ENCODE measurements around the gene SULF2. TPM values are rescaled to one million over a fixed set of nuclear protein-coding genes. Genes with fewer than 3 reads are reported as not detected.

The SULF2 gene
- total and polyA plus RNA-seq, 9 of the 15 experiments (the other 6 are each of a cell fraction or from before 2014, with no cell fraction given), result 0.33 TPM; not detected in 8

DNA sequence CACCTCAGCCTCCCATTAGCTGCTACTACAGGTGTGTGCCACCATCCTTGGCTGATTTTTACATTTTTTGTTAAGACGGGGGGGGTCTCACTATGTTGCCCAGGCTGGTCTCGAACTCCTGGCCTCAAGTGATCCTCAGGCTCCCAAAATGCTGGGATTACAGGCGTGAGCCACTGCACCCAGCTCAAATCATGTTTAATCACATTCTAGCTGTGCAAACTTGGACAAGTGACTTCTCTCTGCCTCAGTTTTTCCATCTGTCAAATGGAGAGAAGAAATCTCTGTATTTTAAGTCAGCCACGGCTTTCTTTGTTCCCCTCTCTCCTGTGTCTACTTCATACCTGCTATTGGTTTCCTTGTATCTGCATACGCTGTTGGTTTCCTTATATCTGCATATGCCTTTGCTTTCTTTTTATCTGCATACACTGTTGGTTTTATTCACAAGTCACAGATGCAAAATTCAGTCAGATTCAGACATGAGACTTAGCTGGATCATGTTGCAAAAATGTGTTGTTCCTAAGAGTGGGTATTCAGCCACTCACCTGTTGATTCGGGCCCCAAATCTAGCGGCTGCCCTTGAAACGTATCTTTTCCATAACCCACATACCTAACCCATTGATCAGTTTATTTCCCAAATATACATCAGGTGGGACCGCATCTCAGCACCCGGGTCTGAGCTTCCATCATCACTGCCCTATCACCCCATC is 30.2 kb downstream of the SULF2 start (continued):
- TF ChIP-seq, protein P1, sequence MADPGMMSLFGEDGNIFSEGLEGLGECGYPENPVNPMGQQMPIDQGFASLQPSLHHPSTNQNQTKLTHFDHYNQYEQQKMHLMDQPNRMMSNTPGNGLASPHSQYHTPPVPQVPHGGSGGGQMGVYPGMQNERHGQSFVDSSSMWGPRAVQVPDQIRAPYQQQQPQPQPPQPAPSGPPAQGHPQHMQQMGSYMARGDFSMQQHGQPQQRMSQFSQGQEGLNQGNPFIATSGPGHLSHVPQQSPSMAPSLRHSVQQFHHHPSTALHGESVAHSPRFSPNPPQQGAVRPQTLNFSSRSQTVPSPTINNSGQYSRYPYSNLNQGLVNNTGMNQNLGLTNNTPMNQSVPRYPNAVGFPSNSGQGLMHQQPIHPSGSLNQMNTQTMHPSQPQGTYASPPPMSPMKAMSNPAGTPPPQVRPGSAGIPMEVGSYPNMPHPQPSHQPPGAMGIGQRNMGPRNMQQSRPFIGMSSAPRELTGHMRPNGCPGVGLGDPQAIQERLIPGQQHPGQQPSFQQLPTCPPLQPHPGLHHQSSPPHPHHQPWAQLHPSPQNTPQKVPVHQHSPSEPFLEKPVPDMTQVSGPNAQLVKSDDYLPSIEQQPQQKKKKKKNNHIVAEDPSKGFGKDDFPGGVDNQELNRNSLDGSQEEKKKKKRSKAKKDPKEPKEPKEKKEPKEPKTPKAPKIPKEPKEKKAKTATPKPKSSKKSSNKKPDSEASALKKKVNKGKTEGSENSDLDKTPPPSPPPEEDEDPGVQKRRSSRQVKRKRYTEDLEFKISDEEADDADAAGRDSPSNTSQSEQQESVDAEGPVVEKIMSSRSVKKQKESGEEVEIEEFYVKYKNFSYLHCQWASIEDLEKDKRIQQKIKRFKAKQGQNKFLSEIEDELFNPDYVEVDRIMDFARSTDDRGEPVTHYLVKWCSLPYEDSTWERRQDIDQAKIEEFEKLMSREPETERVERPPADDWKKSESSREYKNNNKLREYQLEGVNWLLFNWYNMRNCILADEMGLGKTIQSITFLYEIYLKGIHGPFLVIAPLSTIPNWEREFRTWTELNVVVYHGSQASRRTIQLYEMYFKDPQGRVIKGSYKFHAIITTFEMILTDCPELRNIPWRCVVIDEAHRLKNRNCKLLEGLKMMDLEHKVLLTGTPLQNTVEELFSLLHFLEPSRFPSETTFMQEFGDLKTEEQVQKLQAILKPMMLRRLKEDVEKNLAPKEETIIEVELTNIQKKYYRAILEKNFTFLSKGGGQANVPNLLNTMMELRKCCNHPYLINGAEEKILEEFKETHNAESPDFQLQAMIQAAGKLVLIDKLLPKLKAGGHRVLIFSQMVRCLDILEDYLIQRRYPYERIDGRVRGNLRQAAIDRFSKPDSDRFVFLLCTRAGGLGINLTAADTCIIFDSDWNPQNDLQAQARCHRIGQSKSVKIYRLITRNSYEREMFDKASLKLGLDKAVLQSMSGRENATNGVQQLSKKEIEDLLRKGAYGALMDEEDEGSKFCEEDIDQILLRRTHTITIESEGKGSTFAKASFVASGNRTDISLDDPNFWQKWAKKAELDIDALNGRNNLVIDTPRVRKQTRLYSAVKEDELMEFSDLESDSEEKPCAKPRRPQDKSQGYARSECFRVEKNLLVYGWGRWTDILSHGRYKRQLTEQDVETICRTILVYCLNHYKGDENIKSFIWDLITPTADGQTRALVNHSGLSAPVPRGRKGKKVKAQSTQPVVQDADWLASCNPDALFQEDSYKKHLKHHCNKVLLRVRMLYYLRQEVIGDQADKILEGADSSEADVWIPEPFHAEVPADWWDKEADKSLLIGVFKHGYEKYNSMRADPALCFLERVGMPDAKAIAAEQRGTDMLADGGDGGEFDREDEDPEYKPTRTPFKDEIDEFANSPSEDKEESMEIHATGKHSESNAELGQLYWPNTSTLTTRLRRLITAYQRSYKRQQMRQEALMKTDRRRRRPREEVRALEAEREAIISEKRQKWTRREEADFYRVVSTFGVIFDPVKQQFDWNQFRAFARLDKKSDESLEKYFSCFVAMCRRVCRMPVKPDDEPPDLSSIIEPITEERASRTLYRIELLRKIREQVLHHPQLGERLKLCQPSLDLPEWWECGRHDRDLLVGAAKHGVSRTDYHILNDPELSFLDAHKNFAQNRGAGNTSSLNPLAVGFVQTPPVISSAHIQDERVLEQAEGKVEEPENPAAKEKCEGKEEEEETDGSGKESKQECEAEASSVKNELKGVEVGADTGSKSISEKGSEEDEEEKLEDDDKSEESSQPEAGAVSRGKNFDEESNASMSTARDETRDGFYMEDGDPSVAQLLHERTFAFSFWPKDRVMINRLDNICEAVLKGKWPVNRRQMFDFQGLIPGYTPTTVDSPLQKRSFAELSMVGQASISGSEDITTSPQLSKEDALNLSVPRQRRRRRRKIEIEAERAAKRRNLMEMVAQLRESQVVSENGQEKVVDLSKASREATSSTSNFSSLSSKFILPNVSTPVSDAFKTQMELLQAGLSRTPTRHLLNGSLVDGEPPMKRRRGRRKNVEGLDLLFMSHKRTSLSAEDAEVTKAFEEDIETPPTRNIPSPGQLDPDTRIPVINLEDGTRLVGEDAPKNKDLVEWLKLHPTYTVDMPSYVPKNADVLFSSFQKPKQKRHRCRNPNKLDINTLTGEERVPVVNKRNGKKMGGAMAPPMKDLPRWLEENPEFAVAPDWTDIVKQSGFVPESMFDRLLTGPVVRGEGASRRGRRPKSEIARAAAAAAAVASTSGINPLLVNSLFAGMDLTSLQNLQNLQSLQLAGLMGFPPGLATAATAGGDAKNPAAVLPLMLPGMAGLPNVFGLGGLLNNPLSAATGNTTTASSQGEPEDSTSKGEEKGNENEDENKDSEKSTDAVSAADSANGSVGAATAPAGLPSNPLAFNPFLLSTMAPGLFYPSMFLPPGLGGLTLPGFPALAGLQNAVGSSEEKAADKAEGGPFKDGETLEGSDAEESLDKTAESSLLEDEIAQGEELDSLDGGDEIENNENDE (IDR thresholded peaks at IDR 0.05; ENCODE audit: low read depth, low read length), result no peak
- TF ChIP-seq NCOA6 (IDR thresholded peaks at IDR 0.05), result no peak
